Mammary epithelial cell (primary cell): ENCODE results near the gene SLC12A9.

Source experiments
- EZH2 ChIP-seq: IDR thresholded peaks from 2 replicates; pipeline ENCODE4 v1.6.1; 2012; ENCODE audit warnings: low read length, inconsistent platforms, borderline replicate concordance
- TF ChIP-seq, protein P1 (sequence below), 2 donors: IDR thresholded peaks in 1 of 2; conservative IDR thresholded peaks in 1 of 2; 2 replicates each; pipeline ENCODE4 v1.5.1; 2011 to 2012; ENCODE audit warnings: inconsistent platforms in 2 of 2, low read length in 2 of 2, mild to moderate bottlenecking in 2 of 2, control low read depth in 1 of 2, low read depth in 1 of 2; ENCODE audit not compliant: insufficient read depth in 1 of 2; ENCODE audit errors: extremely low read depth in 1 of 2

- no peak for TF ChIP-seq EZH2
- TF ChIP-seq, protein P1, sequence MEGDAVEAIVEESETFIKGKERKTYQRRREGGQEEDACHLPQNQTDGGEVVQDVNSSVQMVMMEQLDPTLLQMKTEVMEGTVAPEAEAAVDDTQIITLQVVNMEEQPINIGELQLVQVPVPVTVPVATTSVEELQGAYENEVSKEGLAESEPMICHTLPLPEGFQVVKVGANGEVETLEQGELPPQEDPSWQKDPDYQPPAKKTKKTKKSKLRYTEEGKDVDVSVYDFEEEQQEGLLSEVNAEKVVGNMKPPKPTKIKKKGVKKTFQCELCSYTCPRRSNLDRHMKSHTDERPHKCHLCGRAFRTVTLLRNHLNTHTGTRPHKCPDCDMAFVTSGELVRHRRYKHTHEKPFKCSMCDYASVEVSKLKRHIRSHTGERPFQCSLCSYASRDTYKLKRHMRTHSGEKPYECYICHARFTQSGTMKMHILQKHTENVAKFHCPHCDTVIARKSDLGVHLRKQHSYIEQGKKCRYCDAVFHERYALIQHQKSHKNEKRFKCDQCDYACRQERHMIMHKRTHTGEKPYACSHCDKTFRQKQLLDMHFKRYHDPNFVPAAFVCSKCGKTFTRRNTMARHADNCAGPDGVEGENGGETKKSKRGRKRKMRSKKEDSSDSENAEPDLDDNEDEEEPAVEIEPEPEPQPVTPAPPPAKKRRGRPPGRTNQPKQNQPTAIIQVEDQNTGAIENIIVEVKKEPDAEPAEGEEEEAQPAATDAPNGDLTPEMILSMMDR (conservative IDR thresholded peaks at IDR 0.05 in 1 of 2, IDR thresholded peaks at IDR 0.05 in 1 of 2; ENCODE audit: extremely low read depth in 1 of 2, insufficient read depth in 1 of 2, low read depth in 1 of 2, low read length in 2 of 2), result no peak
These were observed 32.9 kb upstream of the SLC12A9 start for GRCh38 chr7:100819586-100819985.
